ENCODE measurements around the gene TRAF1.

The TRAF1 gene

GRCh38 chr9:120860083-120860482 lies 66.5 kb downstream of the TRAF1 start:
- no peaks in the 10 kb centered on the region for H3K27me3 ChIP-seq (replicated peaks in 2 of 5; ENCODE audit: control insufficient read depth in 4 of 5, insufficient read depth in 5 of 5, low read length in 4 of 5)
- WGBS (ENCODE audit: insufficient coverage) = 98% methylated on average over 9 of the region's 11 CpGs
- ChIA-PET CTCF (interaction anchor here (0.7 to 1.6 kb wide), 3 partner anchors 8 to 16 kb away, joined by 3 to 6 read pairs (median 3); no protein-coding TSS in a partner anchor), POLR2A (no interaction called here)
- no peak overlapping the region for H3K27ac ChIP-seq (ENCODE audit: insufficient read depth in 1 of 2, low read depth in 1 of 2, low read length in 2 of 2, poor library complexity in 1 of 2, severe bottlenecking in 2 of 2)
- no peaks in the 10 kb centered on the region for H3K9me3 ChIP-seq (ENCODE audit: control extremely low read depth in 1 of 5, control insufficient read depth in 4 of 5, insufficient read depth in 2 of 5, low read depth in 1 of 5, low read length in 4 of 5)
- H3K4me1 ChIP-seq (ENCODE audit: control extremely low read depth in 1 of 4, control insufficient read depth in 4 of 4, insufficient read depth in 4 of 4, low read length in 3 of 4) = no peaks in the 10 kb centered on the region
- H3K4me3 ChIP-seq (ENCODE audit: control insufficient read depth in 1 of 7, extremely low read depth in 1 of 7, insufficient read depth in 4 of 7, low read depth in 2 of 7, low read length in 6 of 7) = no peak overlapping the region
- DNase-seq = no peak
- H3K36me3 ChIP-seq (ENCODE audit: control insufficient read depth in 4 of 4, insufficient read depth in 4 of 4, low read length in 3 of 4) = peaks cover 17 to 88% (median 69%) of the 10 kb centered on the region in 4 experiments

- Histone ChIP-seq H3K27me3 (replicated peaks in 2 of 5; ENCODE audit: control insufficient read depth in 4 of 5, insufficient read depth in 5 of 5, low read length in 4 of 5) (no peaks in the 10 kb centered on the region), H3K36me3 (ENCODE audit: control insufficient read depth in 4 of 4, insufficient read depth in 4 of 4, low read length in 3 of 4) (peaks cover 16 to 92% (median 69%) of the 10 kb centered on the region in 4 experiments), H3K9me3 (ENCODE audit: control extremely low read depth in 1 of 5, control insufficient read depth in 4 of 5, insufficient read depth in 2 of 5, low read depth in 1 of 5, low read length in 4 of 5) (no peaks in the 10 kb centered on the region), H3K27ac (ENCODE audit: insufficient read depth in 1 of 2, low read depth in 1 of 2, low read length in 2 of 2, poor library complexity in 1 of 2, severe bottlenecking in 2 of 2) (no peak overlapping the region), H3K4me3 (ENCODE audit: control insufficient read depth in 1 of 7, extremely low read depth in 1 of 7, insufficient read depth in 4 of 7, low read depth in 2 of 7, low read length in 6 of 7) (no peak overlapping the region), H3K4me1 (ENCODE audit: control extremely low read depth in 1 of 4, control insufficient read depth in 4 of 4, insufficient read depth in 4 of 4, low read length in 3 of 4) (no peaks in the 10 kb centered on the region)
- WGBS (ENCODE audit: insufficient coverage) = 100% methylated on average over 6 of the region's 6 CpGs
- CTCF ChIA-PET = interaction anchor here (1.3 to 1.6 kb wide), 2 partner anchors 9 to 13 kb away, joined by 3 to 6 read pairs; no protein-coding TSS in a partner anchor
- DNase-seq = no peak
- POLR2A ChIA-PET = no interaction called here
These were observed 67.2 kb downstream of the TRAF1 start for GRCh38 chr9:120859361-120859760.

- ChIA-PET CTCF (no interaction called here), POLR2A (no interaction called here)
- Histone ChIP-seq H3K4me1 (ENCODE audit: control extremely low read depth in 1 of 4, control insufficient read depth in 4 of 4, insufficient read depth in 4 of 4, low read length in 3 of 4) (peaks cover 0 to 4% (median 1%) of the 10 kb centered on the region in 4 experiments), H3K4me3 (ENCODE audit: control insufficient read depth in 1 of 7, extremely low read depth in 1 of 7, insufficient read depth in 4 of 7, low read depth in 2 of 7, low read length in 6 of 7) (no peak overlapping the region), H3K9me3 (ENCODE audit: control extremely low read depth in 1 of 5, control insufficient read depth in 4 of 5, insufficient read depth in 2 of 5, low read depth in 1 of 5, low read length in 4 of 5) (no peaks in the 10 kb centered on the region), H3K27me3 (replicated peaks in 2 of 5; ENCODE audit: control insufficient read depth in 4 of 5, insufficient read depth in 5 of 5, low read length in 4 of 5) (no peaks in the 10 kb centered on the region), H3K36me3 (ENCODE audit: control insufficient read depth in 4 of 4, insufficient read depth in 4 of 4, low read length in 3 of 4) (peaks cover 19 to 84% (median 64%) of the 10 kb centered on the region in 4 experiments), H3K27ac (ENCODE audit: insufficient read depth in 1 of 2, low read depth in 1 of 2, low read length in 2 of 2, poor library complexity in 1 of 2, severe bottlenecking in 2 of 2) (no peak overlapping the region)
- WGBS (ENCODE audit: insufficient coverage) = 96% methylated on average over 4 of the region's 11 CpGs
- DNase-seq = no peak
These were observed 68.7 kb downstream of the TRAF1 start for GRCh38 chr9:120857902-120858301.

- Histone ChIP-seq H3K36me3 (ENCODE audit: control insufficient read depth in 4 of 4, insufficient read depth in 4 of 4, low read length in 3 of 4) (peaks cover 20 to 82% (median 62%) of the 10 kb centered on the region in 4 experiments), H3K4me3 (ENCODE audit: control insufficient read depth in 1 of 7, extremely low read depth in 1 of 7, insufficient read depth in 4 of 7, low read depth in 2 of 7, low read length in 6 of 7) (no peak overlapping the region), H3K27me3 (replicated peaks in 2 of 5; ENCODE audit: control insufficient read depth in 4 of 5, insufficient read depth in 5 of 5, low read length in 4 of 5) (no peaks in the 10 kb centered on the region), H3K4me1 (ENCODE audit: control extremely low read depth in 1 of 4, control insufficient read depth in 4 of 4, insufficient read depth in 4 of 4, low read length in 3 of 4) (peaks cover 0 to 8% (median 2%) of the 10 kb centered on the region in 4 experiments), H3K27ac (ENCODE audit: insufficient read depth in 1 of 2, low read depth in 1 of 2, low read length in 2 of 2, poor library complexity in 1 of 2, severe bottlenecking in 2 of 2) (no peak overlapping the region), H3K9me3 (ENCODE audit: control extremely low read depth in 1 of 5, control insufficient read depth in 4 of 5, insufficient read depth in 2 of 5, low read depth in 1 of 5, low read length in 4 of 5) (no peaks in the 10 kb centered on the region)
- ChIA-PET CTCF (no interaction called here), POLR2A (no interaction called here)
- no peak for DNase-seq
- WGBS (ENCODE audit: insufficient coverage) = 97% methylated on average over 7 of the region's 7 CpGs
These were observed 69.1 kb downstream of the TRAF1 start for GRCh38 chr9:120857481-120857880.

- Histone ChIP-seq H3K36me3 (ENCODE audit: control insufficient read depth in 4 of 4, insufficient read depth in 4 of 4, low read length in 3 of 4) (peaks cover 20 to 81% (median 58%) of the 10 kb centered on the region in 4 experiments), H3K9me3 (ENCODE audit: control extremely low read depth in 1 of 5, control insufficient read depth in 4 of 5, insufficient read depth in 2 of 5, low read depth in 1 of 5, low read length in 4 of 5) (no peaks in the 10 kb centered on the region), H3K4me1 (ENCODE audit: control extremely low read depth in 1 of 4, control insufficient read depth in 4 of 4, insufficient read depth in 4 of 4, low read length in 3 of 4) (peaks cover 0 to 9% (median 2%) of the 10 kb centered on the region in 4 experiments), H3K27me3 (replicated peaks in 2 of 5; ENCODE audit: control insufficient read depth in 4 of 5, insufficient read depth in 5 of 5, low read length in 4 of 5) (no peaks in the 10 kb centered on the region), H3K27ac (ENCODE audit: insufficient read depth in 1 of 2, low read depth in 1 of 2, low read length in 2 of 2, poor library complexity in 1 of 2, severe bottlenecking in 2 of 2) (no peak overlapping the region), H3K4me3 (ENCODE audit: control insufficient read depth in 1 of 7, extremely low read depth in 1 of 7, insufficient read depth in 4 of 7, low read depth in 2 of 7, low read length in 6 of 7) (no peak overlapping the region)
- CTCF ChIA-PET = no interaction called here
- POLR2A ChIA-PET = no interaction called here
- WGBS (ENCODE audit: insufficient coverage) = 92% methylated on average over 2 of the region's 4 CpGs
- DNase-seq = no peak
These were observed 69.9 kb downstream of the TRAF1 start for GRCh38 chr9:120856700-120857099.

- Histone ChIP-seq H3K27me3 (replicated peaks in 2 of 5; ENCODE audit: control insufficient read depth in 4 of 5, insufficient read depth in 5 of 5, low read length in 4 of 5) (no peaks in the 10 kb centered on the region), H3K27ac (ENCODE audit: insufficient read depth in 1 of 2, low read depth in 1 of 2, low read length in 2 of 2, poor library complexity in 1 of 2, severe bottlenecking in 2 of 2) (peak overlapping the region in 1 of 2 experiments; percentile 2), H3K36me3 (ENCODE audit: control insufficient read depth in 4 of 4, insufficient read depth in 4 of 4, low read length in 3 of 4) (peaks cover 20 to 77% (median 54%) of the 10 kb centered on the region in 4 experiments), H3K4me3 (ENCODE audit: control insufficient read depth in 1 of 7, extremely low read depth in 1 of 7, insufficient read depth in 4 of 7, low read depth in 2 of 7, low read length in 6 of 7) (no peak overlapping the region), H3K4me1 (ENCODE audit: control extremely low read depth in 1 of 4, control insufficient read depth in 4 of 4, insufficient read depth in 4 of 4, low read length in 3 of 4) (peaks cover 0 to 9% (median 2%) of the 10 kb centered on the region in 4 experiments), H3K9me3 (ENCODE audit: control extremely low read depth in 1 of 5, control insufficient read depth in 4 of 5, insufficient read depth in 2 of 5, low read depth in 1 of 5, low read length in 4 of 5) (no peaks in the 10 kb centered on the region)
- ChIA-PET POLR2A (no interaction called here), CTCF (no interaction called here)
- DNase-seq = no peak
- 100% methylated on average over 7 of the region's 7 CpGs for WGBS (ENCODE audit: insufficient coverage)
These were observed 70.5 kb downstream of the TRAF1 start for GRCh38 chr9:120855827-120856670.

GRCh38 chr9:120854596-120855327 lies 71.8 kb downstream of the TRAF1 start:
- WGBS (ENCODE audit: insufficient coverage) = 100% methylated on average over 1 of the region's 3 CpGs
- Histone ChIP-seq H3K4me1 (ENCODE audit: control extremely low read depth in 1 of 4, control insufficient read depth in 4 of 4, insufficient read depth in 4 of 4, low read length in 3 of 4) (peaks cover 0 to 9% (median 2%) of the 10 kb centered on the region in 4 experiments), H3K4me3 (ENCODE audit: control insufficient read depth in 1 of 7, extremely low read depth in 1 of 7, insufficient read depth in 4 of 7, low read depth in 2 of 7, low read length in 6 of 7) (no peak overlapping the region), H3K9me3 (ENCODE audit: control extremely low read depth in 1 of 5, control insufficient read depth in 4 of 5, insufficient read depth in 2 of 5, low read depth in 1 of 5, low read length in 4 of 5) (no peaks in the 10 kb centered on the region), H3K27ac (ENCODE audit: insufficient read depth in 1 of 2, low read depth in 1 of 2, low read length in 2 of 2, poor library complexity in 1 of 2, severe bottlenecking in 2 of 2) (no peak overlapping the region), H3K27me3 (replicated peaks in 2 of 5; ENCODE audit: control insufficient read depth in 4 of 5, insufficient read depth in 5 of 5, low read length in 4 of 5) (no peaks in the 10 kb centered on the region), H3K36me3 (ENCODE audit: control insufficient read depth in 4 of 4, insufficient read depth in 4 of 4, low read length in 3 of 4) (peaks cover 16 to 65% (median 45%) of the 10 kb centered on the region in 4 experiments)
- DNase-seq = no peak
- ChIA-PET POLR2A (no interaction called here), CTCF (no interaction called here)
